SK-N-SH (cell line): Measurements from ENCODE around the gene CD2.

ENCODE experiments used
- CTCF ChIP-seq: fragments of 200-600 bp; sonication (generic); IDR thresholded peaks from 2 replicates; pipeline ENCODE4 v1.6.1; 2017; ENCODE audit warnings: antibody characterized with exemption, mild to moderate bottlenecking, moderate library complexity
- EP300 ChIP-seq, 2 experiments: IDR thresholded peaks; 2 replicates each; pipeline versions ENCODE4 v1.4.0 to v1.6.1; 2012; ENCODE audit warnings: borderline replicate concordance in 1 of 2, low read depth in 1 of 2, low read length in 1 of 2
- EZH2phosphoT487 ChIP-seq: fragments of 200-600 bp; sonication (generic); IDR thresholded peaks from 2 replicates; pipeline ENCODE4 v1.6.1; 2017; ENCODE audit warnings: low read depth, mixed run types, mild to moderate bottlenecking, antibody characterized with exemption, moderate library complexity, borderline replicate concordance
- IRF3 ChIP-seq: fragments of 150-350 bp; IDR thresholded peaks from 2 replicates; pipeline ENCODE4 v1.6.1; 2016; ENCODE audit warnings: mild to moderate bottlenecking, low read depth, low read length
- JUND ChIP-seq: IDR thresholded peaks from 2 replicates; pipeline ENCODE4 v1.4.0; 2012
- PBX3 ChIP-seq: IDR thresholded peaks from 2 replicates; pipeline ENCODE4; 2012
- POLR2AphosphoS5 ChIP-seq: IDR thresholded peaks from 2 replicates; pipeline ENCODE4 v1.6.1; 2012; ENCODE audit warnings: low read depth, low read length
- REST ChIP-seq: IDR thresholded peaks from 2 replicates; pipeline ENCODE4 v1.6.1; 2012; ENCODE audit warnings: mild to moderate bottlenecking, low read depth, low read length, moderate library complexity
- SMC3 ChIP-seq: IDR thresholded peaks from 2 replicates; pipeline ENCODE4 v1.6.1; 2012; ENCODE audit warnings: low read depth, low read length, improper control_type of control experiment
- TCF12 ChIP-seq: IDR thresholded peaks from 2 replicates; pipeline ENCODE4 v1.4.0; 2012

GRCh38 chr1:116814926-116815723, 60.9 kb downstream of the CD2 start:
- no peak for TF ChIP-seq REST
- TF ChIP-seq SMC3 = no peak
- TF ChIP-seq CTCF = no peak
- TF ChIP-seq IRF3 = no peak
- no peak for TF ChIP-seq EP300 (IDR thresholded peaks at IDR 0.05; ENCODE audit: borderline replicate concordance in 1 of 2, low read depth in 1 of 2, low read length in 1 of 2)
- no peak for TF ChIP-seq POLR2AphosphoS5
- no peak for TF ChIP-seq PBX3
- TF ChIP-seq TCF12 = no peak
- TF ChIP-seq EZH2phosphoT487 = no peak
- no peak for TF ChIP-seq JUND
